ENCODE results near the gene SLC30A2.

DNA sequence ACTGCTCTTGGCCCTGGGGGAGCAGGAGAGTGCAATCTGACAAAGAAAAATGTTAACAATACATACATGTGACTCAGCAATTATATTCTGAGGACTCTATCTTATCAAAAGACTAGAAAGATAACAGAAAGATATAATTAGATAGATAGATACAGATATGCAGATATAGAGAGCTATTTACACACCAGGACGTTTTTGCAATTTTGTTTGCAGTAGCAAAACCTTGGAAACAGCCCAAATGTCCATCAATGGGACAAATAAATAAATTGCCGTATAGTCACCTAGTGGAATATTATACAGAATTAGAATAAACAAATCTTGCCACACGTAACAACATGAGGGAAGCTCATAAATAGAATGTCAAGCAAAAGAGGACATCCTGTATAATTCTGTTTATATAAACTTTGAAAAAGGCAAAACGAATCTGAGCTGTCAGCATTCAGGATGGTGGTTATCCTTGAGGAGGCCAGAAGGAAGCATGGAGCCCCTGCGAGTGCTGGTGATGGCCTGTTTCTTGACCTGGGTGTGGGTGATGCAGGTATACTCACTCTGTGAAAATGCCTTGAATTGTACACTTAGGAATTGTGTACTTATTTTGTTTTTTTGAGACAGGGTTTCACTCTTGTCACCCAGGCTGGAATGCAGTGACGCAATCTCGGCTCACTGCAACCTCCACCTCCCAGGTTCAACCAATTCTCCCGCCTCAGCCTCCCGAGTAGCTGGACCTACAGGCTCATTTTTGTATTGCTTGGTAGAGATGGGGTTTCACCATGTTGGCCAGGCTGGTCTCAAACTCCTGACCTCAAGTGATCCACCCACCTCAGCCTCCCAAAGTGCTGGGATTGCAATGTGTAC, 34.3 kb upstream of the SLC30A2 start:
- TF ChIP-seq, protein P1, sequence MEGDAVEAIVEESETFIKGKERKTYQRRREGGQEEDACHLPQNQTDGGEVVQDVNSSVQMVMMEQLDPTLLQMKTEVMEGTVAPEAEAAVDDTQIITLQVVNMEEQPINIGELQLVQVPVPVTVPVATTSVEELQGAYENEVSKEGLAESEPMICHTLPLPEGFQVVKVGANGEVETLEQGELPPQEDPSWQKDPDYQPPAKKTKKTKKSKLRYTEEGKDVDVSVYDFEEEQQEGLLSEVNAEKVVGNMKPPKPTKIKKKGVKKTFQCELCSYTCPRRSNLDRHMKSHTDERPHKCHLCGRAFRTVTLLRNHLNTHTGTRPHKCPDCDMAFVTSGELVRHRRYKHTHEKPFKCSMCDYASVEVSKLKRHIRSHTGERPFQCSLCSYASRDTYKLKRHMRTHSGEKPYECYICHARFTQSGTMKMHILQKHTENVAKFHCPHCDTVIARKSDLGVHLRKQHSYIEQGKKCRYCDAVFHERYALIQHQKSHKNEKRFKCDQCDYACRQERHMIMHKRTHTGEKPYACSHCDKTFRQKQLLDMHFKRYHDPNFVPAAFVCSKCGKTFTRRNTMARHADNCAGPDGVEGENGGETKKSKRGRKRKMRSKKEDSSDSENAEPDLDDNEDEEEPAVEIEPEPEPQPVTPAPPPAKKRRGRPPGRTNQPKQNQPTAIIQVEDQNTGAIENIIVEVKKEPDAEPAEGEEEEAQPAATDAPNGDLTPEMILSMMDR (IDR thresholded peaks at IDR 0.05; ENCODE audit: low read depth, low read length), result no peak
- TF ChIP-seq EZH2phosphoT487 (IDR thresholded peaks at IDR 0.05; ENCODE audit: low read depth), result no peak

All from OCI-LY3 (cell line).